Muscle of leg (tissue), 11 donors: ENCODE data around the gene PNPLA5. TPM values are rescaled to one million over a fixed set of nuclear protein-coding genes. Genes with fewer than 3 reads are reported as not detected.
A peak's percentile ranks its signal among the peaks of the same experiment; 100 is the strongest.

Experiments
- DNase-seq: peaks from one replicate; pipeline ENCODE4 v3.0.0; 2013
- H3K27ac ChIP-seq: one replicate; pipeline ENCODE4 v1.5.1; 2013; ENCODE audit warnings: mild to moderate bottlenecking, low read length, control low read depth
- H3K27me3 ChIP-seq: one replicate; pipeline ENCODE4 v1.6.1; 2013; ENCODE audit warnings: low read length; ENCODE audit not compliant: control insufficient read depth, insufficient read depth
- H3K36me3 ChIP-seq: one replicate; pipeline ENCODE4 v1.6.1; 2013; ENCODE audit warnings: low read length; ENCODE audit not compliant: control insufficient read depth, insufficient read depth
- H3K4me1 ChIP-seq: one replicate; pipeline ENCODE4 v1.6.1; 2013; ENCODE audit warnings: low read length; ENCODE audit not compliant: control insufficient read depth, insufficient read depth
- H3K4me3 ChIP-seq: one replicate; pipeline ENCODE4 v1.5.1; 2013; ENCODE audit warnings: low read length, control low read depth
- H3K9me3 ChIP-seq: replicated peaks from 2 replicates; pipeline ENCODE4 v1.6.1; 2013; ENCODE audit warnings: low read depth, low read length; ENCODE audit not compliant: control insufficient read depth
- WGBS: methylation state at CpG from one replicate; pipeline ENCODE4 v1.1.5; 2013; ENCODE audit warnings: missing lambda C conversion rate; ENCODE audit not compliant: insufficient coverage; 5-methylcytosine and 5-hydroxymethylcytosine counted together
- polyA plus RNA-seq, 8 donors: library from polyadenylated mRNA; unstranded; fragments of 120-200 nt; gene quantifications; one replicate each; pipeline versions ENCODE4 v1.2.1 to v1.2.3, GENCODE V29; 2013; ENCODE audit warnings: inconsistent platforms in 1 of 8, low replicate concordance in 1 of 8; ENCODE audit not compliant: insufficient read length in 8 of 8, insufficient read depth in 1 of 8
- total RNA-seq: library from RNA; stranded (reverse); fragments of 120-200 nt; gene quantifications from one replicate; pipeline ENCODE4 v1.2.4, GENCODE V29; 2013

Gene PNPLA5
- total and polyA plus RNA-seq, 9 donors, result 0.12 TPM; not detected in 8

DNA sequence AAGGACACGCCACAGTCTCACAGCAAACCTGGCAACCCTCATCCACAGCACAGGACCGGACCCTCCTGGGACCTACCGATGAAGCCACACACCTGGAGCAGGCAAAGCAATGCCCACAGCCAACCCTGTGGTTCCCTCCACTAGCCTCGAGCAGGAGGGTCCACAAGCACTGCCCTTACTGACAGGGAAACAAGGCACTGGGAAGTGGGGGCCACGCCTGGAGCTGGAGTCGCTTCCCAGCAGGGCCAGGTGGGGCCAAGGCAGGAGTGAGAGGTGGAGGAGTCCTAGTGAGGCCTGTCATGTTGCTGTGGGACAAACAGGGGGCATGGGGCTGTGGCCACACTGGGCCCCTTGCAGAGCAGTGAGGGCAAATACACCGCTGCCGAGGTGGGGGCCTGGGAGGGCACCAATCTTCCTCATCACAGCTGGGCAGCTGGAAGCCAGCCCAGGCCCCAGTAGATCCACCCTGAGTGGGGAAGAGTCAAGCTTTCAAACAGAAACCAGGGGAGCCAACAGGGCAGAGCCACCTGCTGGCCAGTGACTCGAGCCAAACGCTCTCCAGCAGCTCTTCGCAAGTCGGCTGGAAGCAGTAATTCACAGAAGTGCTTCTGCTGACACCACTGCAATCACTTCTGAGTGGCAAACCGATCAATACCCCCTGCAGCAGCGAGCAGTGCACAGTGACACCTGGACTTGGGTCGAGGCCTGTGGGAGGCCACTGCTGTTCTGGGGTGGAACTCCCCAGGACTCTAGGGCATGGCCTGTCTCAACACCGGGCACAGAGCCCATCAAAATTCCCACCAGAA lies 43.2 kb downstream of the PNPLA5 start:
- Histone ChIP-seq H3K27ac (peak overlapping the region; percentile 69), H3K4me3 (no peak overlapping the region), H3K9me3 (no peaks in the 10 kb centered on the region), H3K27me3 (peaks cover 3% of the 10 kb centered on the region), H3K36me3 (no peaks in the 10 kb centered on the region), H3K4me1 (peaks cover 45% of the 10 kb centered on the region)
- DNase-seq, result peak; percentile 64
- WGBS, result 35% methylated on average over 15 of the region's 16 CpGs

DNA sequence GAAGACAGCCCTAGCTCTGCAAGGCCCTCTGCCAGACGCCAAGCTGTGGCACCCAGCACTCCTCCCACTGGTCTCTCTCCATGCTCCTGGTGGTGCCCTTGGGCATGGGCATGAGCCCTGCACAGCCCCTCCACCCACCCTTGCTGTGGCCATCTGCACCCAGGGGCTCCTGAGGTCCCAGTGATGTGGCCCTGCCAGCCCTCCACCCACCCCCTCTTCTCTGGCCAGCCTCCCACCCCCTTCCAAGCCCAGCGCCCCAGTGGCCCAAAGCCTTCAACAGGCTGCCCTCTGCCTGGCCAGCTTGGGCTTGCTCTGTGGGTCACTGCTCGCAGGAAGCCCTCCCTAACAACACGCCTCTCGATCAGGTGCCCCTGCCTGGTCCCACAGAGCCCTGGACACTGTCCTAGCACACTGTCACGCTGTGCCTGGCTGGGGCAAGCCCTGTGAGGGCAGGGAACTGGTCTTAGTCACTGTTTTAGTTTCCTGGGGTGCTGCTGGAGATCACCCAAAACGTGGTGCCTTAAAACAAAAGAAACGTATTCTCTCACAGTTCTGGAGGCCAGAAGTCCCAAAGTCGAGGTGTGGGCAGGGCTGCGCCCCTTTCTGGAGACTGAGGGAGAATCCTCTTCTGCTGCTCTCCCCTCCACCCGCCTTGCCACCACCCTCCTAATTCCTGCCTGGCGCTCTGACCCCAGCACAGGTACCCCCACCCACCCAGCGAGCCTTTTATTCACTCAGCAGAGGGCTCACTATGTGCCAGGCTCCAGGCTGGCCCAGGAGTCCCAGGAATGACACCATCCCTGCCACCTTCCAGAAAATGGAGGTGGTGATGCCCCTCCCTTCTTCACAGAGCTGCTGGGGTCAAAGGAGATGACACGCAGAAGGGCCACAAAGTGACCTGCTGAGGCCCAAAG lies 44.2 kb downstream of the PNPLA5 start:
- Histone ChIP-seq H3K4me3 (no peak overlapping the region), H3K9me3 (no peaks in the 10 kb centered on the region), H3K27ac (no peak overlapping the region), H3K36me3 (no peaks in the 10 kb centered on the region), H3K27me3 (peaks cover 3% of the 10 kb centered on the region), H3K4me1 (peaks cover 36% of the 10 kb centered on the region)
- 82% methylated on average over 12 of the region's 14 CpGs for WGBS
- no peak for DNase-seq

DNA sequence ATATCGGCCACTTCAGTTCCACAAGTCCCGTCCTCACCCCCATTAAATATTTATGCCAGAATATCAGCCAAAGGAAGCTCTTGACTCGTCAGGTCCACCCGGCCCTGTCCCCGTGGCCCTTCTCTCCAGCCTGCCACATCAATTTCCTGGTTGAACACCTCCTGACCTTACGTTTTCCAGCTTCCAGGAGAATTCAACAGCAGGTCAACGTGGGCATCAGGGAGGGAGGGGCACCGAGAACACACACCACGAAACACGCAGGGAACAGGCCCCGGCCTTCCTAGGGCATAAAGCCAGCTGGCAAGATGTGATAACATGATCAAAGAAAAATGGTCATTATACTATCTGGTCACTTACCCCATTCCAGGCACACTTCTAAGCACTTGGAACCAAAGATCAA lies 44.8 kb downstream of the PNPLA5 start:
- Histone ChIP-seq H3K4me1 (peaks cover 33% of the 10 kb centered on the region), H3K4me3 (no peak overlapping the region), H3K36me3 (no peaks in the 10 kb centered on the region), H3K9me3 (no peaks in the 10 kb centered on the region), H3K27me3 (peaks cover 3% of the 10 kb centered on the region), H3K27ac (no peak overlapping the region)
- no peak for DNase-seq
- 51% methylated on average over 10 of the region's 11 CpGs for WGBS

DNA sequence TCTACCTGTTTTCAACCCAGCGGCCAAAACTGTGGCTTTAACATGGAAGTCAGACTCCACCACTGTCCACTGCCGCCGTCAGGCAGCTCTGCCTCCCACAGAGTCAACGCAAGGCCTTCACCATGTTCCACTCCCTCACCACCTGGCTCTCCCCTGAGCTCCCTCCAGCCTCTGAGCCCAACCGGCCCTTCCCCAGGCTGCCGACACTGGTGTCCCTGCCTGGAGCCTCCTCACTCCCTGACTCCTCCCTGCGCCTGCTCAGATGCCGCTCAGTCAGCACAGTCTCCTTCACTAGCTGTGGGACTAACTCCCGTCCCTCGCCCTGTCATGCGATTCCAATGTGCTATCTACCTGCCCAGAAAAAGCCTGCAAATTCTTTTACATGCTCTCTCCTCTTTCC lies 45.8 kb downstream of the PNPLA5 start:
- Histone ChIP-seq H3K4me1 (peaks cover 33% of the 10 kb centered on the region), H3K27ac (no peak overlapping the region), H3K27me3 (no peaks in the 10 kb centered on the region), H3K4me3 (no peak overlapping the region), H3K36me3 (no peaks in the 10 kb centered on the region), H3K9me3 (no peaks in the 10 kb centered on the region)
- WGBS, result 47% methylated on average over 11 of the region's 11 CpGs
- no peak for DNase-seq

DNA sequence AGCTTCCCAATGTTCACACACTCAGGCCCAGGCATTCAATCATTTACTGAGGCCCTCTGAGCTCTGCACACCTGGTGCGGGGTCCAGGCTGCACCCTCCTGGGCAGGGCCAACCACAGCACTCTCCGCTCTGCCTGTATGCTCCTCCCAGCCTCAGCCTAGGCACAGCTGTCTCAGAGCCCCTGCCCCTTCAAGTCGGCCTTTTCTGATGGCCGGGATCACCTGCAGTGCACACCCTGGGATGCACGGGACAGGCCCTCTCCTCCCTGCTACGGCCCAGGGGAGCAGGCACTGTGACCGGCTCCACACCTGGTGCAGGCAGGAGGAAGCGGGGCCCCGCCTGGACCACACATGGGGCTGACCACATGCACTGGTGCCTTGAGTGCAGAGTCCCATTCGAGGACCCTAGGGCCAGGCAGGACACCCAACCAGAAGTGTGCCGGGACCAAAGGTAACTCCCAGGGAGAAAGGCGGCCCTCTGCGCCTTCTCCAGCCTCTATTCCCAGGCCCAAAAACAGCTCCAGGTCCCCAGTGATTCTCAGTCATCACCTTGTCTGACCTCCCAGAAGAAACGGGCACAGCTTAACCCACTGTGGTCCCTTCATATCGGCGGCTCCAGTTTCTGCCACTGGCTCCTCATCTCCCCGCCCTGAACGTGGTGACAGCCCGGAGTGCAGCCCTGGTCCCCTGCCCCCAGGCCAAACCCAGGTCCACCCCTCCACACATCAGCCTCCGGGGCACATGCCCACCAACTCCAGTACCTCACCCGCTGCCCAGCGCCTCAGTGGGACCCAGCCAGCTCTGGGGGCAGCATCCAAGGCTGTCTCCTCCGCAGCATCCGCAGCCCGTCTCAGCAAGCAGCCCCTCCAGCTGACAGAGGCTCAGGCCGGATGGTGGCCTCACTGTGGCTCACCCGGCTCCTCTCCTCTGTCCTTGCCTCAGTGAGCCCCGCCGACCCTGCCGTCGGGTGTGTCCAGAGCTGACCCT lies 47.0 kb downstream of the PNPLA5 start:
- H3K4me1 ChIP-seq, result peaks cover 29% of the 10 kb centered on the region
- no peak for DNase-seq
- H3K4me3 ChIP-seq, result no peak overlapping the region
- no peaks in the 10 kb centered on the region for H3K36me3 ChIP-seq
- no peaks in the 10 kb centered on the region for H3K9me3 ChIP-seq
- H3K27me3 ChIP-seq, result no peaks in the 10 kb centered on the region
- H3K27ac ChIP-seq, result no peak overlapping the region
- 78% methylated on average over 31 of the region's 31 CpGs for WGBS

DNA sequence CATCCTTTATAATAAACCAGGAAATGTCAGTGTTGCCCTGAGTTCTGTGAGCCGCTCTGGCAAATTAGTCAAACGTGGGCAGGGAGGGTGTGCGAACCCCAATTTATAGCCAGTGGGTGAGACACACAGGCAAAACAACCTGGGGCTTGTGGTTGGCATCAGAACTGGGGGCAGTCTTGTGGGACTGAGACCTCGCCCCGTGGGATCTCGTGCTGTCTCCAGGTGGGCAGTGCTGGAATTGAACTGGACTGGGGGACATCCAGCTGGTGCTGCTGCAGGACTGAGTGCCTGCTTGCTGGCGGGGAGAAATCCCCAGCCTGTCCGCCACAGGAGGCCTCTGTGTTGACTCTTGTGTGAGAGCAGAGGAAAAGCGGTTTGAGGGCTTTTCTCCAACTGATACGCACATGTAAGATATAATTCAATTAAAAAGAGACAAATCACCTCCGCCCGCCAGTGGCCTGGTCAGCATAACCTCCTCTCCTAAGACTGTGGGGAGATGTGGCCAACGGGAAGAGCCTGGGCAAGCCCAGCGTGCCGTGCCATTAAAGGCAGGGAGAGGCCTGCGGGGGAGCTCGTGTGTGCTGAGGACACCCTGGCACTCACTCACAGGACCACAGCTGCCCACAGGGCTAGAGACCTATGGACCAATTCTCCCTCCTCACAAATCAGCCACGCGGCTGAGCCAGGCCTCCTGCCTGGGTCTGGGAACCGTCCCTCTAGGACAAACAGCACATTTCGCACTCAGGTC lies 47.9 kb downstream of the PNPLA5 start:
- no peak for DNase-seq
- H3K9me3 ChIP-seq, result no peaks in the 10 kb centered on the region
- H3K36me3 ChIP-seq, result no peaks in the 10 kb centered on the region
- H3K4me1 ChIP-seq, result peaks cover 20% of the 10 kb centered on the region
- H3K4me3 ChIP-seq, result no peak overlapping the region
- H3K27ac ChIP-seq, result no peak overlapping the region
- H3K27me3 ChIP-seq, result no peaks in the 10 kb centered on the region
- 85% methylated on average over 13 of the region's 21 CpGs for WGBS

DNA sequence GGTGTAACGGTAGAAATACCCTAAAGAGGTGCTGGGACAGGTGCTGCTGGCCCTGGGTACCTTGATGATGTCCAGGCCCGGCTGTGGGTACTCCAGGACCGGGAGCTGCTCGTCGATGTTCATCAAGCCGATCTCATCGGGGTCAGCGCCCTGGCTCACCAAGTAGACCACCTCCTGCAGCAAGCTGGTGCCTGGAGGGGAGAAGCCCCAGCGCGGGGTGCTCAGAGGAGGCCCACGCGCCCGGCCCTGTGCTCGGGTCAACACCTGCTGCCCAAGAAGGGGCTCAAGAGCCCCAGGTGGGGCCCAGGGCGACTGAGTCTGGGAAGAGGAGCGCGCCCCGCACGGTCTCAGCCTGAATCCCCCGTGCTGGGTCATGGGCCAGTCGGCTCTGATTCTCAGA lies 50.1 kb downstream of the PNPLA5 start:
- H3K9me3 ChIP-seq, result no peaks in the 10 kb centered on the region
- H3K36me3 ChIP-seq, result no peaks in the 10 kb centered on the region
- WGBS, result 89% methylated on average over 21 of the region's 21 CpGs
- no peak overlapping the region for H3K4me3 ChIP-seq
- H3K27me3 ChIP-seq, result no peaks in the 10 kb centered on the region
- no peak overlapping the region for H3K27ac ChIP-seq
- DNase-seq, result no peak
- H3K4me1 ChIP-seq, result peaks cover 6% of the 10 kb centered on the region

DNA sequence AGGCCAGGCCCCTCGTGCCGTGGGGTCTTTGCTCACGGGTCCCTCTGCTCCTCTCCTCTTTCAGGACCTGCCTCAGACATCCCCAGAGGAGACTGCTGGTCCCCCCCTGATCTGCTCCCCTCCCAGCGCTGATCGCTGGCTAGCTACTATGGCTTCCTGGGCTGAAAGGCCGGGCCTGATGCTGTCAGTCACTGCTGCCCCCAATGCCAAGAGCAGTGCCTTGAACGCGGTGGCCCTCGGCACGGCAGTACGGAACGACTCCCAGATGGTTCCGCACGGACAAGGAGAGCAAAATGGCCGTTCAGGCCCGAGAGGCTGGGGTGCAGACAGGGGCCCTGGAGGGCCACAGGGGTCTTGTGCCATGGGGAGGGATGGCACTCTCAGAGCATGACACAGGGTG lies 51.0 kb downstream of the PNPLA5 start:
- Histone ChIP-seq H3K36me3 (no peaks in the 10 kb centered on the region), H3K27ac (no peak overlapping the region), H3K4me1 (peaks cover 6% of the 10 kb centered on the region), H3K9me3 (no peaks in the 10 kb centered on the region), H3K27me3 (no peaks in the 10 kb centered on the region), H3K4me3 (no peak overlapping the region)
- DNase-seq, result no peak
- 72% methylated on average over 16 of the region's 16 CpGs for WGBS

DNA sequence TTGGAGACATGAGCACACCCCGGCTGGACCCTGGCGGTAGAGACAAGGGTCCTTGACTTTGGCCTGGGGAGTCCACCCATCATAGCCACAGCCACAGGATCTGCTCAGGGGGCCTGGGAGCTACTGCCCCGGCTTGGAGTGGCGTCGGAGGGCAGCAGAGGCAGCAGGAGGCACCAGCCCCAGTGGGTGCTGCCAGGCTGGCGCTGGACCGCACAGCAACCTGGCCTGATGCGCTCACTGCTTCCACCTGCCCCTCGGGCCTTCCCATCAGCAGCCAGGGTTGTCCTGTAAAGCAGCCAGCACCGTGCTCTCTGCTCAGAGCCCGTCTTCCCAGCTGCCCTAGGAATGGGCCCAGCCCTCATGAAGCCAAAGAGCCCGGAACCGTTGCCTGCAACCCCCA lies 51.4 kb downstream of the PNPLA5 start:
- Histone ChIP-seq H3K4me3 (no peak overlapping the region), H3K4me1 (peaks cover 6% of the 10 kb centered on the region), H3K27ac (no peak overlapping the region), H3K27me3 (no peaks in the 10 kb centered on the region), H3K36me3 (no peaks in the 10 kb centered on the region), H3K9me3 (no peaks in the 10 kb centered on the region)
- no peak for DNase-seq
- WGBS, result 83% methylated on average over 13 of the region's 13 CpGs
